Measurements from ENCODE around the gene MYO6. TPM values are rescaled to one million over a fixed set of nuclear protein-coding genes. Genes with fewer than 3 reads are reported as not detected.
"Not testable (repeated sequence)": the region's sequence is repeated elsewhere in the genome, so short reads cannot be mapped to it uniquely, and the experiment has no call there.

The MYO6 gene
- total and polyA plus RNA-seq, 7 donors = 0.93 to 3.7 (median 2.4) TPM

DNA sequence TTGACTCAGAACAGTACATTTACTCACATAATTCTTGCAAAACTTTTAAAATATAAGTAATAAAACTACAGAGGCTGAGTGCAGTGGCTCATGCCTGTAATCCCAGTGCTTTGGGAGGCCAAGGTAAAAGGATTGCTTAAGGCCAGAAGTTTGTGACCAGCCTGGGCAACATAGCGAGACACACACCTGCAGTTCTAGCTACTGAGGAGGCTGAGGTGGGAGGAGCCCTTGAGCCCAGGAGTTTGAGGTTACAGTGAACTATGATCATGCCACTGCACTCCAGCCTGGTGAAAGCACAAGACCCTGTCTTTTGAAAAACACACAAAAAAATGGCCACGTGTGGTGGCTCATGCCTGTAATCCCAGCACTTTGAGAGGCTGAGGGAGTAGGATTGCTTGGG lies 21.8 kb upstream of the MYO6 start:
- Histone ChIP-seq H3K9me3 (no peaks in the 10 kb centered on the region), H3K36me3 (ENCODE audit: insufficient read depth in 1 of 2, low read depth in 1 of 2) (no peaks in the 10 kb centered on the region), H3K4me1 (no peaks in the 10 kb centered on the region), H3K27me3 (ENCODE audit: insufficient read depth in 3 of 3, low read length in 2 of 3) (no peaks in the 10 kb centered on the region), H3K27ac (no peak overlapping the region), H3K4me3 (no peak overlapping the region)
- 74 to 84% (median 83%) methylated on average over 2 of the region's 2 CpGs for WGBS, 3 donors
- intact Hi-C loops (cut with DNase I) = no loop called here
- TF ChIP-seq, protein P1, sequence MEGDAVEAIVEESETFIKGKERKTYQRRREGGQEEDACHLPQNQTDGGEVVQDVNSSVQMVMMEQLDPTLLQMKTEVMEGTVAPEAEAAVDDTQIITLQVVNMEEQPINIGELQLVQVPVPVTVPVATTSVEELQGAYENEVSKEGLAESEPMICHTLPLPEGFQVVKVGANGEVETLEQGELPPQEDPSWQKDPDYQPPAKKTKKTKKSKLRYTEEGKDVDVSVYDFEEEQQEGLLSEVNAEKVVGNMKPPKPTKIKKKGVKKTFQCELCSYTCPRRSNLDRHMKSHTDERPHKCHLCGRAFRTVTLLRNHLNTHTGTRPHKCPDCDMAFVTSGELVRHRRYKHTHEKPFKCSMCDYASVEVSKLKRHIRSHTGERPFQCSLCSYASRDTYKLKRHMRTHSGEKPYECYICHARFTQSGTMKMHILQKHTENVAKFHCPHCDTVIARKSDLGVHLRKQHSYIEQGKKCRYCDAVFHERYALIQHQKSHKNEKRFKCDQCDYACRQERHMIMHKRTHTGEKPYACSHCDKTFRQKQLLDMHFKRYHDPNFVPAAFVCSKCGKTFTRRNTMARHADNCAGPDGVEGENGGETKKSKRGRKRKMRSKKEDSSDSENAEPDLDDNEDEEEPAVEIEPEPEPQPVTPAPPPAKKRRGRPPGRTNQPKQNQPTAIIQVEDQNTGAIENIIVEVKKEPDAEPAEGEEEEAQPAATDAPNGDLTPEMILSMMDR (IDR thresholded peaks at IDR 0.05) = no peak
- ATAC-seq (no peak), DNase-seq (no peak)

DNA sequence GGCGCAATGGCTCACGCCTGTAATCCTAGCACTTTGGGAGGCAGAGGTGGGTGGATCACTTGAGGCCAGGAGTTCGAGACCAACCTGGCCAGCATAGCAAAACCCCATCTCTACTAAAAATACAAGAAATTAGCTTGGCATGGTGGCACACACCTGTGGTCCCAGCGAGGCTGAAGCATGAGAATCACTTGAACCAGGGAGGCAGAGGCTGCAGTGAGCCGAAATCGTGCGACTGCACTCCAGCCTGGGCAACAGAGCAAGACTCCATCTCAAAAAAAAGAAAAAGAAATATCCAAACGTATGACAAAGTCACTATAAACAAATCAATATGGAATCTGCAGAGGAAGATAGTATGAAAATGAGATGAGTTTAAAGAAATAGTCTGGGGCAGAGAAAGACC lies 18.0 kb upstream of the MYO6 start:
- ATAC-seq; H3K27ac ChIP-seq; H3K27me3 ChIP-seq (ENCODE audit: insufficient read depth in 3 of 3, low read length in 2 of 3); H3K4me1 ChIP-seq; H3K4me3 ChIP-seq; intact Hi-C loops (cut with DNase I); H3K9me3 ChIP-seq; DNase-seq; H3K36me3 ChIP-seq (ENCODE audit: insufficient read depth in 1 of 2, low read depth in 1 of 2): not testable (repeated sequence)
- 84 to 88% (median 85%) methylated on average over 8 of the region's 8 CpGs for WGBS, 3 donors

DNA sequence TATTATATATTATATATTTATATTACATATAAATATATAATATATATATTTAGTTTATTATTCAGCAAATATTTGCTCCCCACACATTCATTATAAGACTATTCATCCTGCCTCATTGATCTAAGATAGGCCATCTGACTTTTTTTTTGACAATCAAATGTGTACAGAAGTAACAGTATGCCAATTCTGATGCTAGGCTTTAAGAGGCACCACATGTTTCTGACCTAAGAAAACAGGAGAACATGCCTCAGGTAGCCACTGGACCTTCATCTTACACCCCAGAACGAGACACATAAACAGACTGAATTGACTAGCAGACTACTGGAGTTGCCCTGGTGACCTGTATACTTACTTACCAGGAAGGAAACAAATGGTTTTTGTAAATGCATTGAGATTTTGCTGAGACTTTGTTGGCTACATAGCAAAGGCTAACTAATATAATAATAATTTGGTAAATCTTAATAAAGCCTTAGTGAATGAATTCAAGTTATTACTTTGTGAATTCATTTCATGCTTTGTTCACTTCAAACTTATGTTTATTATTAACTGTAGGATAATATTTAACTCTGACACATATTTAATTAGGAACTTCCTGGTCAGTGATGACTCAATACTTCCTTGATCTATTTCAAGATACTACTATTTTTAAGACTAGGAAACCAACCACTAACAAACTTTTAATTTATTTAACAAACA lies 13.4 kb upstream of the MYO6 start:
- no peak overlapping the region for H3K27ac ChIP-seq
- intact Hi-C loops (cut with DNase I) = no loop called here
- TF ChIP-seq, protein P1 (IDR thresholded peaks at IDR 0.05) = no peak
- ATAC-seq (no peak), DNase-seq (no peak)
- H3K4me1 ChIP-seq = no peaks in the 10 kb centered on the region
- no peak overlapping the region for H3K4me3 ChIP-seq
- no peaks in the 10 kb centered on the region for H3K27me3 ChIP-seq (ENCODE audit: insufficient read depth in 3 of 3, low read length in 2 of 3)
- H3K9me3 ChIP-seq = no peaks in the 10 kb centered on the region
- 51 to 68% (median 58%) methylated on average over 1 of the region's 1 CpG for WGBS, 3 donors
- no peaks in the 10 kb centered on the region for H3K36me3 ChIP-seq (ENCODE audit: insufficient read depth in 1 of 2, low read depth in 1 of 2)

- Histone ChIP-seq H3K27me3 (ENCODE audit: insufficient read depth in 3 of 3, low read length in 2 of 3) (no peaks in the 10 kb centered on the region), H3K36me3 (ENCODE audit: insufficient read depth in 1 of 2, low read depth in 1 of 2) (no peaks in the 10 kb centered on the region), H3K27ac (no peak overlapping the region), H3K4me1 (no peaks in the 10 kb centered on the region), H3K4me3 (no peak overlapping the region), H3K9me3 (no peaks in the 10 kb centered on the region)
- intact Hi-C loops (cut with DNase I) = no loop called here
- WGBS, 3 donors = 57 to 70% (median 65%) methylated on average over 4 of the region's 4 CpGs
- ATAC-seq = no peak
- TF ChIP-seq, protein P1 (IDR thresholded peaks at IDR 0.05) = no peak
- DNase-seq = no peak
These were observed 5.1 kb upstream of the MYO6 start for GRCh38 chr6:75743971-75744370.

DNA sequence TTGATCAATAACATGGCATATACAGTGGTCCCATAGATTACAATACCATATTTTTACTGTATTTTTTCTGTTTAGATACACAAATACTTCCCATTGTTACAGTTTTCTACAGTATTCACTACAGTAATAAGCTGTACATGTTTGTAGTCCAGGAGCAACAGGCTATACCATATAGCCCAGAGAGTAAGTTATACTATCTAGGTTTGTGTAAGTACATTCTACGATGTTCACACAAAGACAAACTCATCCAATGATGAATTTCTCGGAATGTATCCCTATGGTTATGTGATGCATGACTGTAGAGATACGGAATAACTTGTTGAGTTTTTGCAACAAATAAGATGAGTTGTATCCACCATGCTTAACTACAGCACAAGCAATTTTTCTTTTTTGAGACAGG lies 3.6 kb upstream of the MYO6 start:
- WGBS, 3 donors = 91 to 93% (median 91%) methylated on average over 3 of the region's 3 CpGs
- H3K4me1 ChIP-seq = no peaks in the 10 kb centered on the region
- no peaks in the 10 kb centered on the region for H3K27me3 ChIP-seq (ENCODE audit: insufficient read depth in 3 of 3, low read length in 2 of 3)
- no peaks in the 10 kb centered on the region for H3K9me3 ChIP-seq
- DNase-seq = no peak
- H3K36me3 ChIP-seq (ENCODE audit: insufficient read depth in 1 of 2, low read depth in 1 of 2) = no peaks in the 10 kb centered on the region
- ATAC-seq = no peak
- H3K27ac ChIP-seq = no peak overlapping the region
- H3K4me3 ChIP-seq = no peak overlapping the region
- intact Hi-C loops (cut with DNase I) = no loop called here
- TF ChIP-seq, protein P1 (IDR thresholded peaks at IDR 0.05) = no peak
